Stimulated activated naive CD8-positive, alpha-beta T cell treated with anti-CD3 and anti-CD28 coated beads, Interleukin-15, amount 100 ng/mL, for 72 hours (primary cell): ENCODE results near the gene CEACAM19.
"Not testable (repeated sequence)": the region's sequence is repeated elsewhere in the genome, so short reads cannot be mapped to it uniquely, and the experiment has no call there.

Experiments
- ATAC-seq: fragments of 150-1000 bp; cut with Tn5 transposase; 2 replicates; pipeline ENCODE4 v1.10.0; 2021; ENCODE audit warnings: mild to moderate bottlenecking, moderate library complexity
- DNase-seq, 2 donors: peaks; one replicate each; pipeline ENCODE4 v3.0.0; 2021 to 2022
- H3K27ac Mint-ChIP-seq, 2 donors: one replicate each; pipeline ENCODE4 v1.8.0; 2022; ENCODE audit warnings: mild to moderate bottlenecking in 2 of 2, mixed read lengths in 2 of 2, moderate library complexity in 2 of 2
- H3K27me3 Mint-ChIP-seq: one replicate; pipeline ENCODE4 v1.8.0; 2022; ENCODE audit warnings: mixed read lengths
- H3K4me1 Mint-ChIP-seq: one replicate; pipeline ENCODE4 v1.8.0; 2022; ENCODE audit warnings: mild to moderate bottlenecking, mixed read lengths
- H3K4me3 Mint-ChIP-seq, 2 donors: one replicate each; pipeline ENCODE4 v1.8.0; 2022; ENCODE audit warnings: mild to moderate bottlenecking in 2 of 2, mixed read lengths in 2 of 2, moderate library complexity in 1 of 2
- H3K9me3 Mint-ChIP-seq, 2 donors: one replicate each; pipeline ENCODE4 v1.8.0; 2022; ENCODE audit warnings: mixed read lengths in 2 of 2

The CEACAM19 gene

GRCh38 chr19:44717603-44718002 is 46.3 kb downstream of the CEACAM19 start:
- H3K9me3 Mint-ChIP-seq, result peaks cover 16 to 18% of the 10 kb centered on the region in 2 donors
- H3K4me3 Mint-ChIP-seq, result no peak overlapping the region
- DNase-seq (no peak), ATAC-seq (no peak)
- H3K27ac Mint-ChIP-seq, result no peak overlapping the region
- peaks cover 35% of the 10 kb centered on the region for H3K4me1 Mint-ChIP-seq
- no peaks in the 10 kb centered on the region for H3K27me3 Mint-ChIP-seq

- no peak for ATAC-seq
- H3K27ac Mint-ChIP-seq, result peak overlapping the region in 1 of 2 donors; percentile 35
- peaks cover 46% of the 10 kb centered on the region for H3K4me1 Mint-ChIP-seq
- peaks cover 16 to 18% of the 10 kb centered on the region in 2 donors for H3K9me3 Mint-ChIP-seq
- H3K4me3 Mint-ChIP-seq, result no peak overlapping the region
- H3K27me3 Mint-ChIP-seq, result no peaks in the 10 kb centered on the region
- no peak for DNase-seq
Measured at GRCh38 chr19:44718441-44719261, 47.4 kb downstream of the CEACAM19 start.

- ATAC-seq, result no peak
- Mint-ChIP-seq H3K4me1 (peaks cover 52% of the 10 kb centered on the region), H3K9me3 (peaks cover 15 to 16% of the 10 kb centered on the region in 2 donors)
Measured at GRCh38 chr19:44719262-44719701, 48.0 kb downstream of the CEACAM19 start.

GRCh38 chr19:44720396-44720795 is 49.1 kb downstream of the CEACAM19 start:
- H3K4me1 Mint-ChIP-seq, result peaks cover 62% of the 10 kb centered on the region
- H3K27ac Mint-ChIP-seq, ATAC-seq, DNase-seq, H3K9me3 Mint-ChIP-seq, H3K4me3 Mint-ChIP-seq, H3K27me3 Mint-ChIP-seq: not testable (repeated sequence)

More at GRCh38 chr19:44719262-44719701, 48.0 kb downstream of the CEACAM19 start:
- DNase-seq, result no peak
- Mint-ChIP-seq H3K4me3 (no peak overlapping the region), H3K27ac (no peak overlapping the region), H3K27me3 (peaks cover 2% of the 10 kb centered on the region)

GRCh38 chr19:44720945-44721344 is 49.7 kb downstream of the CEACAM19 start:
- peak overlapping the region; percentile 9 to 26 for H3K4me3 Mint-ChIP-seq
- H3K4me1 Mint-ChIP-seq, result peaks cover 66% of the 10 kb centered on the region
- peaks cover 0 to under 1% of the 10 kb centered on the region in 2 donors for H3K9me3 Mint-ChIP-seq
- DNase-seq, result no peak
- no peak for ATAC-seq
- peaks cover 6% of the 10 kb centered on the region for H3K27me3 Mint-ChIP-seq
- H3K27ac Mint-ChIP-seq, result no peak overlapping the region

- Mint-ChIP-seq H3K27ac (peak overlapping the region; percentile 5 to 19), H3K4me1 (peaks cover 67% of the 10 kb centered on the region), H3K4me3 (peak overlapping the region in 1 of 2 donors; percentile 67)
- not testable (repeated sequence) for ATAC-seq, H3K9me3 Mint-ChIP-seq, DNase-seq, H3K27me3 Mint-ChIP-seq
Measured at GRCh38 chr19:44721369-44721768, 50.1 kb downstream of the CEACAM19 start.

GRCh38 chr19:44722131-44723121 is 51.1 kb downstream of the CEACAM19 start:
- peak overlapping the region; percentile 75 to 77 for H3K27ac Mint-ChIP-seq
- peaks cover 67% of the 10 kb centered on the region for H3K4me1 Mint-ChIP-seq
- no peaks in the 10 kb centered on the region for H3K9me3 Mint-ChIP-seq
- H3K27me3 Mint-ChIP-seq, result peaks cover 6% of the 10 kb centered on the region
- H3K4me3 Mint-ChIP-seq, result peak overlapping the region; percentile 67 to 70
- DNase-seq (peak in 1 of 2 donors; percentile 56), ATAC-seq (peak; percentile 57)

- DNase-seq (no peak), ATAC-seq (peak; percentile 87)
- Mint-ChIP-seq H3K4me1 (peaks cover 71% of the 10 kb centered on the region), H3K9me3 (no peaks in the 10 kb centered on the region), H3K27me3 (peaks cover 6% of the 10 kb centered on the region), H3K4me3 (peak overlapping the region in 1 of 2 donors; percentile 18), H3K27ac (no peak overlapping the region)
Measured at GRCh38 chr19:44723299-44723951, 52.1 kb downstream of the CEACAM19 start.

- no peaks in the 10 kb centered on the region for H3K9me3 Mint-ChIP-seq
- DNase-seq, result peak; percentile 84 to 85
- peak; percentile 86 for ATAC-seq
- H3K4me3 Mint-ChIP-seq, result peak overlapping the region in 1 of 2 donors; percentile 18
- peaks cover 66% of the 10 kb centered on the region for H3K4me1 Mint-ChIP-seq
- H3K27ac Mint-ChIP-seq, result no peak overlapping the region
- H3K27me3 Mint-ChIP-seq, result peaks cover 6% of the 10 kb centered on the region
Measured at GRCh38 chr19:44723952-44724319, 52.7 kb downstream of the CEACAM19 start.

GRCh38 chr19:44725251-44725650 is 54.0 kb downstream of the CEACAM19 start:
- peaks cover 64% of the 10 kb centered on the region for H3K4me1 Mint-ChIP-seq
- H3K4me3 Mint-ChIP-seq, result peak overlapping the region; percentile 5 to 24

GRCh38 chr19:44725684-44726083 is 54.4 kb downstream of the CEACAM19 start:
- no peaks in the 10 kb centered on the region for H3K9me3 Mint-ChIP-seq
- H3K27ac Mint-ChIP-seq, result no peak overlapping the region
- no peak for ATAC-seq
- peaks cover 61% of the 10 kb centered on the region for H3K4me1 Mint-ChIP-seq
- no peak for DNase-seq
- no peak overlapping the region for H3K4me3 Mint-ChIP-seq
- peaks cover 6% of the 10 kb centered on the region for H3K27me3 Mint-ChIP-seq

More at GRCh38 chr19:44725251-44725650, 54.0 kb downstream of the CEACAM19 start:
- ATAC-seq (no peak), DNase-seq (no peak)
- Mint-ChIP-seq H3K9me3 (no peaks in the 10 kb centered on the region), H3K27me3 (peaks cover 6% of the 10 kb centered on the region), H3K27ac (no peak overlapping the region)

- Mint-ChIP-seq H3K27me3 (peaks cover 6% of the 10 kb centered on the region), H3K4me1 (peaks cover 53% of the 10 kb centered on the region), H3K27ac (peak overlapping the region in 1 of 2 donors; percentile 78), H3K9me3 (no peaks in the 10 kb centered on the region), H3K4me3 (peak overlapping the region in 1 of 2 donors; percentile 17)
- ATAC-seq, result no peak
- no peak for DNase-seq
Measured at GRCh38 chr19:44726465-44726864, 55.2 kb downstream of the CEACAM19 start.

- DNase-seq, result no peak
- no peak overlapping the region for H3K27ac Mint-ChIP-seq
- peaks cover 36% of the 10 kb centered on the region for H3K4me1 Mint-ChIP-seq
- H3K9me3 Mint-ChIP-seq, result no peaks in the 10 kb centered on the region
- ATAC-seq, result no peak
- H3K27me3 Mint-ChIP-seq, result peaks cover 6% of the 10 kb centered on the region
- H3K4me3 Mint-ChIP-seq, result peak overlapping the region in 1 of 2 donors; percentile 0
Measured at GRCh38 chr19:44728178-44728577, 56.9 kb downstream of the CEACAM19 start.

GRCh38 chr19:44729516-44730033 is 58.3 kb downstream of the CEACAM19 start:
- Mint-ChIP-seq H3K27ac (no peak overlapping the region), H3K27me3 (peaks cover 1% of the 10 kb centered on the region), H3K9me3 (no peaks in the 10 kb centered on the region), H3K4me3 (no peak overlapping the region), H3K4me1 (peaks cover 22% of the 10 kb centered on the region)
- no peak for ATAC-seq
- no peak for DNase-seq

- no peak overlapping the region for H3K4me3 Mint-ChIP-seq
- H3K9me3 Mint-ChIP-seq, result no peaks in the 10 kb centered on the region
- no peak for ATAC-seq
- no peaks in the 10 kb centered on the region for H3K27me3 Mint-ChIP-seq
- H3K27ac Mint-ChIP-seq, result no peak overlapping the region
- no peak for DNase-seq
- peaks cover 10% of the 10 kb centered on the region for H3K4me1 Mint-ChIP-seq
Measured at GRCh38 chr19:44731081-44731480, 59.8 kb downstream of the CEACAM19 start.
